Skeletal muscle tissue (tissue), 4 donors: Measurements from ENCODE around the gene IER3. TPM values are rescaled to one million over a fixed set of nuclear protein-coding genes. Genes with fewer than 3 reads are reported as not detected.
"Not testable (repeated sequence)": the region's sequence is repeated elsewhere in the genome, so short reads cannot be mapped to it uniquely, and the experiment has no call there.

Experiments used
- H3K27ac ChIP-seq: one replicate; pipeline ENCODE4 v1.7.0; 2013; ENCODE audit warnings: mild to moderate bottlenecking, low read depth, low read length, inconsistent platforms
- H3K27me3 ChIP-seq, 3 donors: one replicate each; pipeline ENCODE4 v1.7.0; 2013; ENCODE audit warnings: low read length in 3 of 3; ENCODE audit not compliant: control insufficient read depth in 3 of 3, insufficient read depth in 3 of 3
- H3K36me3 ChIP-seq, 3 donors: one replicate each; pipeline ENCODE4 v1.7.0; 2013; ENCODE audit warnings: low read length in 3 of 3; ENCODE audit not compliant: control insufficient read depth in 3 of 3, insufficient read depth in 3 of 3
- H3K4me1 ChIP-seq, 3 donors: one replicate each; pipeline ENCODE4 v1.7.0; 2013; ENCODE audit warnings: low read length in 3 of 3, mild to moderate bottlenecking in 3 of 3; ENCODE audit not compliant: control insufficient read depth in 3 of 3, insufficient read depth in 3 of 3
- H3K4me3 ChIP-seq, 3 donors: one replicate each; pipeline ENCODE4 v1.7.0; 2013; ENCODE audit warnings: low read length in 3 of 3
- H3K9ac ChIP-seq, 3 donors: one replicate each; pipeline ENCODE4 v1.7.0; 2013; ENCODE audit warnings: low read length in 3 of 3, mild to moderate bottlenecking in 3 of 3, moderate library complexity in 2 of 3, low read depth in 1 of 3
- H3K9me3 ChIP-seq, 3 donors: one replicate each; pipeline ENCODE4 v1.7.0; 2013; ENCODE audit warnings: low read length in 3 of 3; ENCODE audit not compliant: control insufficient read depth in 3 of 3
- total RNA-seq: library from RNA; depleted of rRNA; stranded (reverse); fragments of >200 nt; gene quantifications from one replicate; pipeline ENCODE4 v1.2.3, GENCODE V29; 2014
- donor health status: Osteomylitis.

Gene IER3
- total RNA-seq, 1 donor from 2014 or later: 4.2 TPM

DNA sequence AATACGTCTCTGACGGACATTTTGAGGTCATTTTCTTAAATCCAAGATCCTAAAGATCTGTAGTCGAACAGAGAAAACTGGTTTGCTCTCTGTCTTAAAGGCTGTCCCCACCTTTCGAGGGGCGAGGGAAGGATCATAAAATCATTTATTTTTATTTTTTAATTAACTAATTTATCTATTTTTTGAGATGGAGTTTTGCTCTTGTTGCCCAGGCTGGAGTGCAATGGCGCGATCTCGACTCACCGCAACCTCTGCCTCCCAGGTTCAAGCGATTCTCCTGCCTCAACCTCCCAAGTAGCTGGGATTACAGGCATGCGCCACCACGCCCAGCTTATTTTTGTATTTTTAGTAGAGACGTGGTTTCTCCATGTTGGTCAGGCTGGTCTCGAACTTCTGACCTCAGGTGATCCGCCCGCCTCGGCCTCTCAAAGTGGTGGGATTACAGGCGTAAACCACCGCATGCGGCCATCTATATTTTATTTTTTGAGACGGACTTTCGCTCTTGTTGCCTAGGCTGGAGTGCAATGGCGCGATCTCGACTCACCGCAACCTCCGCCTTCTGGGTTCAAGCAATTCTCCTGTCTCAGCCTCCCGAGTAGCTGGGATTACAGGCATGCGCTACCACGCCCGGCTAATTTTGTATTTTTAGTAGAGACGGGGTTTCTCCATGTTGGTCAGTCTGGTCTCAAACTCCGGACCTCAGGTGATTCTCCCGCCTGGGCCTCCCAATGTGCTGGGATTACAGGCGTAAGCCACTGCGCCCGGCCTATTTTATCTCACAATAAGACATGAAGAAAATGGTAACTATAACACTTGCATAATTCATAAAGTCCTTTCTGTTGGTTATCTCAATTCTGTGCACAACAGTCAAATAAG is 26.3 kb downstream of the IER3 start:
- peak overlapping the region; percentile 96 for H3K27ac ChIP-seq

DNA sequence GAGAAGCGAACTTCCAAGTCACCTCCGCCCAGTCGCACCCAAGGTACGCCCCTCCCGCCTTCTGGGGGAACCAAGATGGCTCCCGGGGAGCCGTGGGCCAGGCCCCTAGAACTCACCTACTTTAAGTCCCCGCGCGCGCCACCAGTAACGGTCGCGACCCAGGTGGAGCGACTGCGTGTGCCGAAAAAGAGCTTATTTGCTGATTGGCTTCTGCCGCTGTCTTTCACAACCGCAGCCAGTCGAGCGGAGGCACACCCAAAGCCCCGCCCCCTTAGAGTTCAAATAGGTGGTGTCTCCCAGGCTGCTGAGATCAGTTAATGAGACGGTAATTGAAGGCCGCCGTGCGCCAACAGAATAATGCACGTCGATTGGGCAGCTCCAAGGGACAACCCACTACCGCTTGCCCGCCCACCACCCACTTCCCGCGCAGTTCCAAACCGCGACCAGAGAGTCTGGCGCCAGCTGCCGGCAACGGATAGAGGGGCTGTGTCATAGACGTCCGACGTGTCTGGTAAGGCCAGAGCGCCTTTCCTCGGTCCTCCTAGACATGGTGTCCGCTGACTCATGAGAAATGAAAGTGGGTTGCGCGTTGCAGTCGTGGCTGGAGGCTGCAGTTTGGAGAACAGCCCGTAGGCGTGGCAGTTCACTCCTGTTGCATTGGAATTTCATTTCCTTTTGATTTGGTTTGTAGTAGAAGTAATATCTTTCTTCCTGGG is 27.1 kb downstream of the IER3 start, which contains the start of gene MDC1:
TSS of gene MDC1 (minus strand) at position 153 of the 716 bp plus-strand sequence. CDS start 2,106 bp downstream, outside the sequence.
- peak within 1 kb of the TSS; percentile 83 to 90 (median 87) for H3K9ac ChIP-seq
- H3K27me3 ChIP-seq: no peaks in the 10 kb centered on the region
- H3K4me3 ChIP-seq: peak within 1 kb of the TSS; percentile 88 to 93 (median 90)
- peak within 1 kb of the TSS; percentile 96 for H3K27ac ChIP-seq
- H3K4me1 ChIP-seq: peaks cover 14 to 22% (median 19%) of the 10 kb centered on the region in 3 donors
- H3K9me3 ChIP-seq: no peaks in the 10 kb centered on the region
- H3K36me3 ChIP-seq: peaks cover 23 to 28% (median 24%) of the 10 kb centered on the region in 3 donors

More for the DNA sequence above, 26.3 kb downstream of the IER3 start:
- H3K4me3 ChIP-seq: peak overlapping the region; percentile 71 to 93 (median 87)
- not testable (repeated sequence) for H3K27me3 ChIP-seq, H3K9me3 ChIP-seq
- H3K4me1 ChIP-seq: peaks cover 20 to 29% (median 27%) of the 10 kb centered on the region in 3 donors
- H3K36me3 ChIP-seq: peaks cover 20 to 24% (median 24%) of the 10 kb centered on the region in 3 donors
- H3K9ac ChIP-seq: peak overlapping the region; percentile 76 to 83 (median 77)

DNA sequence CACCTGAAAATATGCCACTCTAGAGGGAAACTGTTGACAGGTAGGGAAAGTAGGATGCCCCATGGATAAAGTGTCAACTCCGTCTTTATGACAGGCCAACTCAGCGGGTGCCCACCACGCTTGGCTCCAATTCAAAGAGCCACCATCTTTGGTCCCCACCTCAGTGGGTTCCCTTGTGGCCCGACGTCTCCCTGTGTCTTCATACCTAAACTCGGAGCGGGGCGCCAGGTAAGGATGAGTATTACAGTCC is 27.5 kb downstream of the IER3 start:
- H3K4me3 ChIP-seq: peak overlapping the region; percentile 88 to 93 (median 90)
- H3K9ac ChIP-seq: peak overlapping the region; percentile 76 to 90 (median 87)
- peak overlapping the region; percentile 96 for H3K27ac ChIP-seq
- H3K9me3 ChIP-seq: no peaks in the 10 kb centered on the region
- peaks cover 28 to 32% (median 29%) of the 10 kb centered on the region in 3 donors for H3K36me3 ChIP-seq
- H3K4me1 ChIP-seq: peaks cover 9 to 18% (median 15%) of the 10 kb centered on the region in 3 donors
- H3K27me3 ChIP-seq: no peaks in the 10 kb centered on the region

GRCh38 chr6:30714263-30714662 is 30.1 kb downstream of the IER3 start:
- H3K27me3 ChIP-seq: no peaks in the 10 kb centered on the region
- no peak overlapping the region for H3K9ac ChIP-seq
- no peak overlapping the region for H3K27ac ChIP-seq
- H3K36me3 ChIP-seq: peaks cover 38 to 54% (median 42%) of the 10 kb centered on the region in 3 donors
- H3K4me3 ChIP-seq: no peak overlapping the region
- H3K4me1 ChIP-seq: peaks cover 3 to 10% (median 7%) of the 10 kb centered on the region in 3 donors
- no peaks in the 10 kb centered on the region for H3K9me3 ChIP-seq

- H3K9ac ChIP-seq: no peak overlapping the region
- peaks cover 42 to 65% (median 54%) of the 10 kb centered on the region in 3 donors for H3K36me3 ChIP-seq
- H3K9me3 ChIP-seq: no peaks in the 10 kb centered on the region
- H3K27ac ChIP-seq: no peak overlapping the region
- H3K4me3 ChIP-seq: no peak overlapping the region
- H3K27me3 ChIP-seq: no peaks in the 10 kb centered on the region
- H3K4me1 ChIP-seq: peaks cover 0 to 10% (median 8%) of the 10 kb centered on the region in 3 donors
Measured at GRCh38 chr6:30712441-30712945, 31.9 kb downstream of the IER3 start.

GRCh38 chr6:30711758-30712380 is 32.5 kb downstream of the IER3 start:
- peaks cover 49 to 70% (median 61%) of the 10 kb centered on the region in 3 donors for H3K36me3 ChIP-seq
- no peaks in the 10 kb centered on the region for H3K27me3 ChIP-seq
- H3K9ac ChIP-seq: no peak overlapping the region
- H3K4me1 ChIP-seq: peaks cover 0 to 12% (median 10%) of the 10 kb centered on the region in 3 donors
- no peaks in the 10 kb centered on the region for H3K9me3 ChIP-seq
- H3K4me3 ChIP-seq: no peak overlapping the region
- no peak overlapping the region for H3K27ac ChIP-seq

- Histone ChIP-seq H3K4me3 (no peak overlapping the region), H3K9ac (no peak overlapping the region), H3K36me3 (peaks cover 47 to 66% (median 57%) of the 10 kb centered on the region in 3 donors), H3K27me3 (no peaks in the 10 kb centered on the region), H3K27ac (no peak overlapping the region), H3K4me1 (peaks cover 10 to 17% (median 14%) of the 10 kb centered on the region in 3 donors), H3K9me3 (no peaks in the 10 kb centered on the region)
Measured at GRCh38 chr6:30709101-30709868, 35.1 kb downstream of the IER3 start.

- H3K4me1 ChIP-seq: peaks cover 10 to 17% (median 14%) of the 10 kb centered on the region in 3 donors
- no peaks in the 10 kb centered on the region for H3K27me3 ChIP-seq
- no peaks in the 10 kb centered on the region for H3K9me3 ChIP-seq
- H3K27ac ChIP-seq: no peak overlapping the region
- no peak overlapping the region for H3K4me3 ChIP-seq
- peak overlapping the region in 1 of 3 donors; percentile 40 for H3K9ac ChIP-seq
- peaks cover 47 to 62% (median 50%) of the 10 kb centered on the region in 3 donors for H3K36me3 ChIP-seq
Measured at GRCh38 chr6:30707281-30707850, 37.0 kb downstream of the IER3 start.

- Histone ChIP-seq H3K36me3 (peaks cover 31 to 47% (median 33%) of the 10 kb centered on the region in 3 donors), H3K9me3 (no peaks in the 10 kb centered on the region), H3K4me3 (peak overlapping the region in 1 of 3 donors; percentile 49), H3K27me3 (no peaks in the 10 kb centered on the region), H3K9ac (peak overlapping the region in 2 of 3 donors; percentile 40 to 50), H3K4me1 (peaks cover 10 to 17% (median 14%) of the 10 kb centered on the region in 3 donors), H3K27ac (peak overlapping the region; percentile 66)
Measured at GRCh38 chr6:30705620-30706019, 38.7 kb downstream of the IER3 start.
